Activated CD4-positive, alpha-beta memory T cell treated with anti-CD3 and anti-CD28 coated beads, Interleukin-2, amount 10 ng/mL, durations not matched to agents 7 days and 5 days (primary cell): Measurements from ENCODE around the gene GRK1. TPM values are rescaled to one million over a fixed set of nuclear protein-coding genes. Genes with fewer than 3 reads are reported as not detected.

Experiments used
- CTCF ChIA-PET: fragments of 350-600 bp; sonication (Branson Sonifier 250); formaldehyde crosslinking; loops from one replicate; lab custom pipeline; 2021; ENCODE audit warnings: antibody characterized with exemption, inconsistent platforms; lab: Charles Lee
- POLR2A ChIA-PET: fragments of 350-600 bp; sonication (Branson Sonifier 250); formaldehyde crosslinking; loops from one replicate; lab custom pipeline; 2021; ENCODE audit warnings: antibody characterized with exemption; lab: Charles Lee
- DNase-seq: peaks from one replicate; pipeline ENCODE4 v3.0.0-alpha.2; 2020
- H3K27ac Mint-ChIP-seq: one replicate; pipeline ENCODE4 v1.8.0; 2021; ENCODE audit warnings: mild to moderate bottlenecking, mixed read lengths
- H3K27me3 Mint-ChIP-seq: one replicate; pipeline ENCODE4 v1.8.0; 2021; ENCODE audit warnings: mixed read lengths
- H3K36me3 Mint-ChIP-seq: one replicate; pipeline ENCODE4 v1.8.0; 2021; ENCODE audit warnings: low read depth, mixed read lengths
- H3K4me1 Mint-ChIP-seq: one replicate; pipeline ENCODE4 v1.8.0; 2021; ENCODE audit warnings: mixed read lengths
- H3K4me3 Mint-ChIP-seq: one replicate; pipeline ENCODE4 v1.8.0; 2021; ENCODE audit warnings: mild to moderate bottlenecking, mixed read lengths
- H3K9me3 Mint-ChIP-seq: one replicate; pipeline ENCODE4 v1.8.0; 2021; ENCODE audit warnings: mixed read lengths
- total RNA-seq, 2 experiments: library from RNA; stranded (reverse); gene quantifications; one replicate each; pipeline ENCODE4 v1.2.3, GENCODE V29; 2021

GRK1 gene
- total RNA-seq, 2 experiments from 2014 or later: not detected

GRCh38 chr13:113754691-113755090, 87.7 kb downstream of the GRK1 start:
- H3K36me3 Mint-ChIP-seq: peaks cover 4% of the 10 kb centered on the region
- H3K27me3 Mint-ChIP-seq: peaks cover 24% of the 10 kb centered on the region
- POLR2A ChIA-PET: no interaction called here
- no peak overlapping the region for H3K4me3 Mint-ChIP-seq
- no peak for DNase-seq
- H3K9me3 Mint-ChIP-seq: peaks cover 24% of the 10 kb centered on the region
- CTCF ChIA-PET: no interaction called here
- H3K27ac Mint-ChIP-seq: no peak overlapping the region
- peaks cover 15% of the 10 kb centered on the region for H3K4me1 Mint-ChIP-seq

DNA sequence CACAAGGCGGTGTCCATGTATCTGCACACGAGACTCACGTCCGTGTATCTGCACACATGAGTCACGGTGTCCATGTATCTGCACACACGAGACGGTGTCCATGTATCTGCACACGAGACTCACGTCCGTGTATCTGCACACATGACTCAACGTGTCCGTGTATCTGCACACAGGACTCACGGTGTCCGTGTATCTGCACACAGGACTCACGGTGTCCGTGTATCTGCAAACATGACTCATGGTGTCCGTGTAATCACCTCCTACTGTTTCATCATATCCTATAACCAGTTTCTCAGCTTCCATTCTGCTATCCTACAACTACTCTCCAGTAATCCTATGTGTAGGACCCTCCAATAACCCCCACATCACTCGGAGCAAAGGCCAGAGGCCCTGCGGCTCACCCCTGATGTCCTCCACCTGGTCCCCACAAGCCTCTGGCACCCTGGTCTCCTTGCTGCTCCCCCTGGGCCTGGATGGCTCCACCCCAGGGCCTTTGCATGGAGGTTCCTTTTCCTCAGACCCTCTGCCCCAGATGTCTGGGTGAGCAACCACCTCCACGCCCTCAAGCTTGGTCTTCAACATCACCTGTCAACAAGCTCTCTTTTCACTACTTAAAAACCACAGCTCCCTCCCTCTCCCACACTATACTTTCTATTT, 89.5 kb downstream of the GRK1 start:
- ChIA-PET POLR2A (no interaction called here), CTCF (no interaction called here)

DNA sequence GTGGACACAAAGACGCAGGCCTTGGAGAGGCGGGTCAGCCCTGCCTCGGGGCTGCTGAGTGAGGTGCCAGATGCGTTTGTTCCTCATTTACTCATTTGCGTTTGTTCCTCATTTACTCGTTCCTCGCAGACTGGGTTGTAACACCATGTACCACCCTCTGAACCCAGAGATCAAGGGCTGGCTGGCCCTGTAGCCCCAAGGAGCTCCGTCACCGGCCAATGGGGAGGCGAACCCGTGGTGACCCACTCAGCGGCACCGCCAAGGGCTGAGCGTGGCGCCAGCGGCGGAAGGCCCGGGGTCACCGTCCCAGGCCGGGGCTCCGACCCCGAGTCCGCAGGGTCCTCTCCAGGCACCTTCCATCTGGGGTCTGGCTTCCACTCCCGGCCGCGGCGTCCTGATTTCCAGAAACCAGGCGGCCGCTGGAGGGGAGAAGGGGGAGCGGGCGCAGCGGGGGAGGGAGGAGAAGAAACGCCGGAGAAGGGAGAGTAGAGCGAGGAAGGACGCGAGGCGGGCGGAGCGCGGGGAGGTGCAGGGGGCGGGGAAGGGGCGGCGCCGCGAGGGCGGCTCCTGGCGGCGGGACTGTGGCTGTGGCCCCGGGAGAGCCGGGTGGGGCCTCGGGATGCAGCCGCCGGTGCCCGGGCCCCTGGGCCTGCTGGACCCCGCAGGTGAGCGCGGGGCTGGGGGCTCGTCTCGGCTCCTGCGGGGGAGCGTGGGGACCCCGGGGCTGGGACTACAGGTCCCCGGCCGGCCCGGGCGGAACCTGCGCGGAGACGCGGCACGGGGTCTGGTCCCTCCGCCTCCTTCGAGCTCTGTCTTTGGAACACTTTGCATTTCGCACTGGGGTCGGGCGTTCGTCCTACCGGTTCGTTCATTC, 91.9 kb downstream of the GRK1 start, which contains the start of gene TMEM255B:
Gene TMEM255B, plus strand, starts transcription at position 576 of the 874 bp plus-strand sequence. Its CDS starts 44 bp downstream, at position 620.
- H3K27me3 Mint-ChIP-seq: peaks cover 57% of the 10 kb centered on the region
- H3K4me3 Mint-ChIP-seq: peak within 1 kb of the TSS; percentile 82
- no peak within 1 kb of the TSS for H3K27ac Mint-ChIP-seq
- DNase-seq: peak; percentile 74
- CTCF ChIA-PET: no interaction called here
- H3K4me1 Mint-ChIP-seq: peaks cover 17% of the 10 kb centered on the region
- POLR2A ChIA-PET: no interaction called here
- H3K9me3 Mint-ChIP-seq: peaks cover 5% of the 10 kb centered on the region
- H3K36me3 Mint-ChIP-seq: no peaks in the 10 kb centered on the region

More for the DNA sequence above, 89.5 kb downstream of the GRK1 start:
- Mint-ChIP-seq H3K36me3 (peaks cover 4% of the 10 kb centered on the region), H3K4me3 (no peak overlapping the region), H3K27ac (no peak overlapping the region), H3K4me1 (peaks cover 17% of the 10 kb centered on the region), H3K9me3 (peaks cover 11% of the 10 kb centered on the region), H3K27me3 (peaks cover 42% of the 10 kb centered on the region)
- no peak for DNase-seq

GRCh38 chr13:113759525-113760137, 92.6 kb downstream of the GRK1 start:
- ChIA-PET POLR2A (no interaction called here), CTCF (no interaction called here)
- Mint-ChIP-seq H3K4me3 (peak overlapping the region; percentile 82), H3K27me3 (peaks cover 55% of the 10 kb centered on the region), H3K27ac (no peak overlapping the region), H3K9me3 (peaks cover 5% of the 10 kb centered on the region), H3K36me3 (no peaks in the 10 kb centered on the region), H3K4me1 (peaks cover 17% of the 10 kb centered on the region)
- DNase-seq: no peak

DNA sequence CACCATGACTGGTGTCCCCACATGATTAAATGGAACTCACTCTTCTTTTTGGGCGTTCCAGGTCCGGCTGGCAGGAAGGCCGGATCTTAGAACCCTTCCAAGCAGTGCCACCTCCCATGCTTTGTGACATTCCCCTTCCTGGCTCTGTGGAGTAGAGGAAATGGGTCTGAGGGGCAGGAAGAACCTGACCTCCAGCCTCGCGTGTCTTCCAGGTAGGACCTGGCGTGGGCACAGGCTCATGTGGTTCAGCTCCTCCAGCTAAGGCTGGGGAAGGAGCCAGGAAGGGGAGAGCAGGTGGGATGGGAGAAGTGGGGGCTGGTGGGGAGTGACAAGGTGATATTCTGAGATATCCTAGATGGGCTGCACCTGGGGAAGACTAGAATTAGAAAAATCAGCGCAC, 94.1 kb downstream of the GRK1 start:
- CTCF ChIA-PET: no interaction called here
- no peaks in the 10 kb centered on the region for H3K36me3 Mint-ChIP-seq
- H3K9me3 Mint-ChIP-seq: peaks cover 5% of the 10 kb centered on the region
- no peak overlapping the region for H3K4me3 Mint-ChIP-seq
- peaks cover 17% of the 10 kb centered on the region for H3K4me1 Mint-ChIP-seq
- H3K27me3 Mint-ChIP-seq: peaks cover 53% of the 10 kb centered on the region
- no peak overlapping the region for H3K27ac Mint-ChIP-seq
- no peak for DNase-seq
- POLR2A ChIA-PET: no interaction called here

DNA sequence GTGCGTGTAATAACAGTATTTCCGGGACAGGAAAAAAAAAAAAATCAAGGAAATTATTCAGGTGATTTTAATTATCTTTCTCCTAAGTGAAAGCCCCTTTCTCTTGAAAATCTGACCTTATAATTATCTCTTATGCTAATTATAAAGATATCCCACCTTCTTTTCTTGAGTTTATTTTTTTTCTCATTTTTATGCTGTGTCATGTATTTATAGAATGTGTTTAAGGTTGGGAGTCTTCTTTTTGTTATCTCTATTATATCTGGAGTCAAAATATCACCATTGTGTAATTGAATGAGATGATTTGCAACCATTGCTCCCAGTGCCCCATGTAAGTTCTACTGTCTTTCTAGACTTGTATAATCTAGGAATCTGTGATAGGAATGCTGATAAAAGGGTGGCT, 95.1 kb downstream of the GRK1 start:
- ChIA-PET CTCF (no interaction called here), POLR2A (no interaction called here)
- DNase-seq: no peak
- Mint-ChIP-seq H3K27me3 (peaks cover 52% of the 10 kb centered on the region), H3K27ac (no peak overlapping the region), H3K4me3 (no peak overlapping the region), H3K4me1 (peaks cover 15% of the 10 kb centered on the region), H3K36me3 (no peaks in the 10 kb centered on the region), H3K9me3 (peaks cover 4% of the 10 kb centered on the region)

GRCh38 chr13:113762538-113762937, 95.5 kb downstream of the GRK1 start:
- Mint-ChIP-seq H3K27me3 (peaks cover 48% of the 10 kb centered on the region), H3K36me3 (no peaks in the 10 kb centered on the region), H3K4me1 (peaks cover 12% of the 10 kb centered on the region), H3K27ac (no peak overlapping the region), H3K4me3 (no peak overlapping the region), H3K9me3 (no peaks in the 10 kb centered on the region)
- DNase-seq: no peak
- ChIA-PET POLR2A (no interaction called here), CTCF (no interaction called here)

- no peak overlapping the region for H3K4me3 Mint-ChIP-seq
- peaks cover 43% of the 10 kb centered on the region for H3K27me3 Mint-ChIP-seq
- H3K4me1 Mint-ChIP-seq: peaks cover 11% of the 10 kb centered on the region
- ChIA-PET CTCF (no interaction called here), POLR2A (no interaction called here)
- H3K36me3 Mint-ChIP-seq: no peaks in the 10 kb centered on the region
- no peak for DNase-seq
- H3K9me3 Mint-ChIP-seq: no peaks in the 10 kb centered on the region
- H3K27ac Mint-ChIP-seq: no peak overlapping the region
These were observed 96.2 kb downstream of the GRK1 start for GRCh38 chr13:113763254-113763653.

- no peak overlapping the region for H3K27ac Mint-ChIP-seq
- POLR2A ChIA-PET: no interaction called here
- no peak for DNase-seq
These were observed 97.2 kb downstream of the GRK1 start for GRCh38 chr13:113763961-113764792.

DNA sequence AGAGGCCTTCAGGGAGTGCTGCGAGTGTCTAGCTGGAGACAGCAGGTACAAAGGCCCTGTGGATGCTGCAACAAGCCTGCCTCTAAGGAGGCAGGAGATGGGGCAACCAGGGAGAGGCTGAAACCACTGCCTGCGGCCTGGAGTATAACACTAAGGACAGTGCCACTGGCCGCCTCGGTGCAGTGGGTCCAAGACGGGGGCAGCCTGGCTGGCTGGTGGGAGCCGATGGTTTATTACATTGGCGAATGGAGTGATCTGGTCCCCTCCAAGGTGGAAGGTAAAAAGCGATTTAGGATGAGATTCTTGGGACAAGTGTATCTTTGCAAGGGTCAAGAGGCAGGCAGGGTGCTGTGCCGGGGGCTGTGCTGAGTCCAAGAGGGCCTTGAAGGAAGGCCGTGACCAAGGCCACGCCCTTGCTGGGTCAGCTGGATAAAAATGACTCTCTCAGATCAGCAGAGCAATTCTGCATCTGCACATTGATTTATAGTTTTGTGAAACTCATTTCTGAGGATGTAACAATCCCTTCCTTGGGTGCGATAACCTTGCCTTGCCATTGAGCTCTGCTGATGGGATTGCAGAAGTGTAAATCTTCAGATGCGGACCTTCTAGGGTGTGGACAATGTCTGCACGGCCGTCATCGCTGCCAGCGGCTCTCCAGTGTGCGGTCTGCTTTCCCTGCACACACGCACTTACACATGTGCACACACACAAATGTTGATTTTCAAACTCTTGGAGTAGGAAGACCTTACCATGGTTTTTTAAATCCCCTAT, 98.0 kb downstream of the GRK1 start:
- ChIA-PET CTCF (no interaction called here), POLR2A (no interaction called here)
- Mint-ChIP-seq H3K27me3 (peaks cover 36% of the 10 kb centered on the region), H3K4me1 (no peaks in the 10 kb centered on the region), H3K36me3 (no peaks in the 10 kb centered on the region), H3K4me3 (no peak overlapping the region), H3K27ac (no peak overlapping the region), H3K9me3 (no peaks in the 10 kb centered on the region)
- no peak for DNase-seq

More at GRCh38 chr13:113763961-113764792, 97.2 kb downstream of the GRK1 start:
- Mint-ChIP-seq H3K4me3 (no peak overlapping the region), H3K27me3 (peaks cover 43% of the 10 kb centered on the region), H3K36me3 (no peaks in the 10 kb centered on the region), H3K4me1 (peaks cover 7% of the 10 kb centered on the region), H3K9me3 (no peaks in the 10 kb centered on the region)
- CTCF ChIA-PET: no interaction called here

GRCh38 chr13:113765564-113765910, 98.5 kb downstream of the GRK1 start:
- DNase-seq: no peak
- Mint-ChIP-seq H3K36me3 (no peaks in the 10 kb centered on the region), H3K27ac (no peak overlapping the region), H3K9me3 (no peaks in the 10 kb centered on the region), H3K4me1 (no peaks in the 10 kb centered on the region), H3K4me3 (no peak overlapping the region), H3K27me3 (peaks cover 31% of the 10 kb centered on the region)
- ChIA-PET CTCF (no interaction called here), POLR2A (no interaction called here)
